Astrocyte of the spinal cord (primary cell): ENCODE measurements around the gene RND1.

Source experiments
- DNase-seq: peaks from one replicate; pipeline ENCODE4 v3.0.0; 2011; ENCODE audit warnings: low read depth, low spot score
- H3K4me3 ChIP-seq: 2 replicates; pipeline ENCODE4 v1.5.1; 2011; ENCODE audit warnings: low read depth, mild to moderate bottlenecking, low read length, moderate library complexity
- in situ Hi-C: cut with HindIII; loops from 2 replicates; pipeline ENCODE4 v1.10.0; 2017; ENCODE audit warnings: low sequenced_read_pairs
- TF ChIP-seq, protein P1 (sequence below): IDR thresholded peaks from 2 replicates; pipeline ENCODE4 v1.5.1; 2012; ENCODE audit warnings: low read depth, mild to moderate bottlenecking, low read length, inconsistent platforms

The RND1 gene

DNA sequence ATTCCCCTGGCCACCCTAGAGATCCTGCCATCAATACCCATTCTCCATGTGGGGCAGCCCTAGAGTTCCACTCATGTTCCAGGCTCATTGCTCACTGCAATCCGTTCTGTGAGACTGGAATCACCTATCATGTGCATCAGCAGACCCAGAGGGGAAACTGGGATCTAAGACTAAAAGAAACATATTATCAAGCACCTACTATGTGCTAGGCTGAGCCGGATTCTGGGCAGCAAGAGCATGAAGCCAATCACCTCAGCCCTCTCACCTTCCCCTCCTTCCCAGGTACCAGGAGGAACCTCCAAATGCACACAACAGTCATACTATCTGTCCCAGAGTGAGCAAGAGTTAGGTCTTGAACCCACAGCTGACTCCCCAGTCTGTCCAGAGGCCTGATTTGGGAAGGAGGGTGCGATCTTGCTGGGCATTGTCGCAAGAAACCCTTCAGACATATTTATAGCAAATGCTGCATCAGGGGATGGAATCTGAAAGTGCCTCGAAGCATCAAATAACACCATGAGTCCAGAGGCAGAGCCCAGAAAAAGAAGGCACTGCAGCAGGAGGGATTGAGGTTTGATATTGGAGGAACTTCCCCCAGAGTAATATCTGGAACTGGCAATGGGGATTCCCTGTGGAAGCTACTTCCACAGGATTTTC, 54.1 kb downstream of the RND1 start:
- TF ChIP-seq, protein P1, sequence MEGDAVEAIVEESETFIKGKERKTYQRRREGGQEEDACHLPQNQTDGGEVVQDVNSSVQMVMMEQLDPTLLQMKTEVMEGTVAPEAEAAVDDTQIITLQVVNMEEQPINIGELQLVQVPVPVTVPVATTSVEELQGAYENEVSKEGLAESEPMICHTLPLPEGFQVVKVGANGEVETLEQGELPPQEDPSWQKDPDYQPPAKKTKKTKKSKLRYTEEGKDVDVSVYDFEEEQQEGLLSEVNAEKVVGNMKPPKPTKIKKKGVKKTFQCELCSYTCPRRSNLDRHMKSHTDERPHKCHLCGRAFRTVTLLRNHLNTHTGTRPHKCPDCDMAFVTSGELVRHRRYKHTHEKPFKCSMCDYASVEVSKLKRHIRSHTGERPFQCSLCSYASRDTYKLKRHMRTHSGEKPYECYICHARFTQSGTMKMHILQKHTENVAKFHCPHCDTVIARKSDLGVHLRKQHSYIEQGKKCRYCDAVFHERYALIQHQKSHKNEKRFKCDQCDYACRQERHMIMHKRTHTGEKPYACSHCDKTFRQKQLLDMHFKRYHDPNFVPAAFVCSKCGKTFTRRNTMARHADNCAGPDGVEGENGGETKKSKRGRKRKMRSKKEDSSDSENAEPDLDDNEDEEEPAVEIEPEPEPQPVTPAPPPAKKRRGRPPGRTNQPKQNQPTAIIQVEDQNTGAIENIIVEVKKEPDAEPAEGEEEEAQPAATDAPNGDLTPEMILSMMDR, result no peak
- in situ Hi-C loops, result no loop called here
- H3K4me3 ChIP-seq, result no peak overlapping the region
- no peak for DNase-seq

- TF ChIP-seq, protein P1, result no peak
- DNase-seq, result peak; percentile 70
- H3K4me3 ChIP-seq, result no peak overlapping the region
- in situ Hi-C loops, result no loop called here
Observed at GRCh38 chr12:48810903-48811431, 54.7 kb downstream of the RND1 start.

DNA sequence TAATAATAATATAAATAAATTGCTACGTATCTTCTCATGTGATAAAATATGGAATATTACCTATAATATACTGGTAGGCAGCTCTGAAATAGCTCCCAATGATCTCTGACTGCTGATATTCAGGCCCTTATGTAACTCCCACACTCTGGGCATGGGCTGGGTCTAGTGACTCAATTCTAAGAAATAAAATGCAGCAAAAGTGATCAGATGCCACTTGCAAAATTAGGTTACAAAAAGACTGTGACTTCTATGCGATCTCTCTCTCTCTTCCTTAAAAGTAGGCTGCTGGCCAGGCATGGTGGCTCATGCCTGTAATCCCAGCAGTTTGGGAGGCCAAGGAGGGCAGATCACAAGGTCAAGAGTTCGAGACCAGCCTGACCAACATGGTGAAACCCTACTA, 57.7 kb downstream of the RND1 start:
- in situ Hi-C loops, result no loop called here
- no peak overlapping the region for H3K4me3 ChIP-seq
- TF ChIP-seq, protein P1, result no peak
- DNase-seq, result no peak
